Neuron (in vitro differentiated cells): Measurements from ENCODE around the gene ZNF385A.
A peak's percentile ranks its signal among the peaks of the same experiment; 100 is the strongest.
"Not testable (repeated sequence)": the region's sequence is repeated elsewhere in the genome, so short reads cannot be mapped to it uniquely, and the experiment has no call there.

Source experiments
- H2AFZ ChIP-seq: one replicate; pipeline ENCODE4 v1.6.1; 2013; ENCODE audit warnings: low read depth, mild to moderate bottlenecking, inconsistent platforms, low read length, moderate library complexity
- H3K27me3 ChIP-seq: one replicate; pipeline ENCODE4 v1.6.1; 2013; ENCODE audit warnings: low read length; ENCODE audit not compliant: insufficient read depth
- H3K36me3 ChIP-seq: one replicate; pipeline ENCODE4 v1.6.1; 2013; ENCODE audit warnings: low read length; ENCODE audit not compliant: insufficient read depth
- H3K4me1 ChIP-seq: one replicate; pipeline ENCODE4 v1.6.1; 2013; ENCODE audit warnings: low read length; ENCODE audit not compliant: insufficient read depth
- H3K4me3 ChIP-seq: 2 replicates; pipeline ENCODE4 v1.5.1; 2013; ENCODE audit warnings: mild to moderate bottlenecking, low read length, moderate library complexity
- H3K9me3 ChIP-seq: one replicate; pipeline ENCODE4 v1.6.1; 2013; ENCODE audit warnings: low read length

Gene ZNF385A

GRCh38 chr12:54341378-54342300 is 42.9 kb downstream of the ZNF385A start:
- peaks cover 27% of the 10 kb centered on the region for H3K4me1 ChIP-seq
- H3K36me3 ChIP-seq, result peaks cover 46% of the 10 kb centered on the region
- H3K9me3 ChIP-seq, result no peaks in the 10 kb centered on the region
- H3K27me3 ChIP-seq, result no peaks in the 10 kb centered on the region
- no peak overlapping the region for H2AFZ ChIP-seq
- H3K4me3 ChIP-seq, result no peak overlapping the region

GRCh38 chr12:54340846-54341245 is 43.7 kb downstream of the ZNF385A start:
- Histone ChIP-seq H3K27me3 (no peaks in the 10 kb centered on the region), H2AFZ (no peak overlapping the region), H3K4me1 (peaks cover 27% of the 10 kb centered on the region), H3K36me3 (peaks cover 41% of the 10 kb centered on the region), H3K9me3 (no peaks in the 10 kb centered on the region), H3K4me3 (no peak overlapping the region)

DNA sequence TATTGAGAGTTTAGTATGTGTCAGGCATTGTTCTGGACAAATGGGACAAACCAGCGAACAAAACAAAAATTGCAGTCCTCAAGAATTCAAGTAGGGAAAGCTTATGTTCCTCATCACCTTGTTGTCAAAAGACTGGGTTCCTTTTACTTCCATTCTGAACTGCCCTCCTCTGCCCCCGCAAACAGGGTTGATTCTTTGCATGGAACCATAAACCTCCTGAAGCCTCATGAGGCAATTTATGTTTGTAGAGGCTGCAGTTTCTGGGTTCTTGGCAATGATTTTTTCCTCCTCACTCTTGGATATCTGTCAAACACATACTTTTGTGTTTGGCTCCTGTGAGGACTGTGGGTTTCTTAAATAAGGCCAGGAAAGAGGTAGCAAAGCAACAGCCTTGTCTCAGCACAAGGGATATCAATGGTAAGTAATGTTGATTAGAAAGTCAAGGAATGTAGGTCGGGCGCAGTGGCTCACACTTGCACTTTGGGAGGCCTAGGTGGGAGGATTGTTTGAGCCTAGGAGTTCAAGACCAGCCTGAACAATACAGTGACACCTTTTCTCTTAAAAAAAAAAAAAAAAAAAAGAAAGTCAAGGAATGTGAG is 45.7 kb downstream of the ZNF385A start:
- H3K36me3 ChIP-seq, result peaks cover 26% of the 10 kb centered on the region
- H2AFZ ChIP-seq, result no peak overlapping the region
- H3K4me3 ChIP-seq, result no peak overlapping the region
- no peaks in the 10 kb centered on the region for H3K9me3 ChIP-seq
- H3K27me3 ChIP-seq, result no peaks in the 10 kb centered on the region
- H3K4me1 ChIP-seq, result peaks cover 27% of the 10 kb centered on the region

DNA sequence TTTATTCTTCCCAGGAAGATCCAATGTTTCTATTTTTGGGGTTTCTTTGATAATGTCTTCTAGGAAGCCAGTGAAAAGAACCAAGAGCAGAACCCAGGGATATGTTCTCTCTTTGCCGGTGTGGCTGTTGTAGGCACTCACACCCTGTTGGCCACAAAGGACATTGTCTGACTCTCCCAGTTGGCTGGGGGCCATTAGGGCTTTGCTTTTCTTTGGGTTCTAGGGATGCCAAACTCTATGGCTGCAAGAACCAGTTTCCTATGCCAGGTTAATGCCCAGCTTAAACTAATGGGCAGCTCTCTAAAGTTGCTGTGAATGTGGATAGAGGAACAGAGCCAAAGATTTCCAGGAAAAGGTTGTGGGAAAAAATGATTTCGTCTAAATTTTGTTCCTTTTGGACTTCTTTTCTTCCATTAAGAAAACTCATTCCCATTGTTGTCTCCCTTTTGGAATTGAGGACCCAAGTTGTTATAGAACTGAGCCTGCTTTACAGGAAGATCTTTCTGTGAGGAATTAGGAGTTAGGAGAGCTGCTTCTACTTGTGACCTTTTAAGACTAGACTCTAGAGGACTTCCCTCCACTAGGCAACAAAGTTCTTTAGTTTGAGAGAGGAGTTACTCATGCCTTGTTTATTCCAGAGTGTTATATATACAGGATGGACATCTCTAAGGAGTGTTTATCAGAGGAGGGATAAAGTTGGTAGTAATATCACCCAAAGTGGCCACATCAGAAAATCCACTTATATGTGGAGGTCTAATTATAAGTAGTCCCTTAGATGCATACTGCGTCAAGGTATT is 46.5 kb downstream of the ZNF385A start:
- Histone ChIP-seq H3K36me3 (peaks cover 18% of the 10 kb centered on the region), H3K4me3 (no peak overlapping the region), H3K4me1 (peaks cover 27% of the 10 kb centered on the region), H2AFZ (no peak overlapping the region), H3K27me3 (no peaks in the 10 kb centered on the region), H3K9me3 (no peaks in the 10 kb centered on the region)

DNA sequence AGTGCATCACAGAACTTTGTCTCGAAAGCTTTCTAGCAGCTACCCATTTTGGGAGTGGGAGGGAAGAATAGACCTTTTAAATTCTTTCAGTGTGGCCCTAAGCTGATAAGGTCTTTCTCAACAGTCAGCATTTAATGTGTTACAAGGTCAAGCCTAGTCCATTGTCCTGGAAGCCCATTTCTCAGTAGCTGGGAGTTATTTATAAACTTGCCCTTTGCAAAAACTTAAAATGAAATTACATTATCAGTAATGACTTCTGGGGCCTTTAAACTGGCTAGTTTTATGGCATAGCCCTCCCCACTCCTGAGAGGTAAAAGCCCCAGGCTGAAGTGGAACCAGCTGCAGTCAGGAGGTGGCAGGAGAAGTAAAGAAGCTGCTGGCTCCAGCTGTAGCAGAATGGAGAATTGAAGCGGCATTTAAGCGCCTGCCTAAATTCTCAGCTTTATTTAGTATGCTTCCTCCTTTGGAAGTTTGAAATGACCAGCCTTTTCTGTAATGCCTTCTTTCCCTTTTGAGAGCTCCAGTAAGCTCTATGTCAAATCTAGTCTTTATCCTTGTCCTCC is 47.2 kb downstream of the ZNF385A start:
- Histone ChIP-seq H3K4me1 (peaks cover 27% of the 10 kb centered on the region), H3K4me3 (no peak overlapping the region), H3K27me3 (no peaks in the 10 kb centered on the region), H3K9me3 (no peaks in the 10 kb centered on the region), H3K36me3 (peaks cover 12% of the 10 kb centered on the region), H2AFZ (no peak overlapping the region)

GRCh38 chr12:54333420-54334034 is 51.0 kb downstream of the ZNF385A start:
- Histone ChIP-seq H3K4me3 (no peak overlapping the region), H3K27me3 (no peaks in the 10 kb centered on the region), H3K36me3 (peaks cover 8% of the 10 kb centered on the region), H2AFZ (no peak overlapping the region), H3K4me1 (peaks cover 11% of the 10 kb centered on the region), H3K9me3 (no peaks in the 10 kb centered on the region)

GRCh38 chr12:54331461-54331860 is 53.1 kb downstream of the ZNF385A start:
- H3K4me3 ChIP-seq, result no peak overlapping the region
- no peak overlapping the region for H2AFZ ChIP-seq
- H3K4me1 ChIP-seq, result no peaks in the 10 kb centered on the region
- H3K9me3 ChIP-seq, result no peaks in the 10 kb centered on the region
- peaks cover 11% of the 10 kb centered on the region for H3K36me3 ChIP-seq
- H3K27me3 ChIP-seq, result no peaks in the 10 kb centered on the region

DNA sequence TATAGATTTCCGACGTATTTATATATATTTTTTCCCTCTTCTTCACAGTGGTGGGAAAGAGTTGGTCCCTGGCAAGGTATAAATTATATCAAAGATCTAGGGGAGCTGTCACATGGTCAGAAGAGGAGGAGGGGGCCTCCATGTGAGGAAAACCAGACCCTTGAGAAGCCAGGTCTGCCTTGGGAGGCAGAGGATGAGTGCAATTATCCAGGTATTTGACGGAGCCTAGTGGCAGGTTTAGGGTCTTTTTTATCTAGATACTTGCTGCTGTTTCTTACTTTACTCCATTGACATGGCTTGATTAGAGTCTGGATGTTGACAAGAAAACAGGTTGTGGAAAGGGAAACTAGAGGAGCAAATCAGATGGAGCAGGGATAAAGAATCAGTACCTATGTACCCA is 54.1 kb downstream of the ZNF385A start:
- H3K27me3 ChIP-seq, result no peaks in the 10 kb centered on the region
- H3K36me3 ChIP-seq, result peaks cover 11% of the 10 kb centered on the region
- H3K4me1 ChIP-seq, result peaks cover 3% of the 10 kb centered on the region
- no peak overlapping the region for H2AFZ ChIP-seq
- H3K4me3 ChIP-seq, result no peak overlapping the region
- H3K9me3 ChIP-seq, result no peaks in the 10 kb centered on the region

GRCh38 chr12:54329759-54330158 is 54.8 kb downstream of the ZNF385A start:
- Histone ChIP-seq H2AFZ (no peak overlapping the region), H3K4me1 (peaks cover 7% of the 10 kb centered on the region), H3K36me3 (peaks cover 11% of the 10 kb centered on the region), H3K27me3 (no peaks in the 10 kb centered on the region), H3K4me3 (no peak overlapping the region), H3K9me3 (no peaks in the 10 kb centered on the region)

DNA sequence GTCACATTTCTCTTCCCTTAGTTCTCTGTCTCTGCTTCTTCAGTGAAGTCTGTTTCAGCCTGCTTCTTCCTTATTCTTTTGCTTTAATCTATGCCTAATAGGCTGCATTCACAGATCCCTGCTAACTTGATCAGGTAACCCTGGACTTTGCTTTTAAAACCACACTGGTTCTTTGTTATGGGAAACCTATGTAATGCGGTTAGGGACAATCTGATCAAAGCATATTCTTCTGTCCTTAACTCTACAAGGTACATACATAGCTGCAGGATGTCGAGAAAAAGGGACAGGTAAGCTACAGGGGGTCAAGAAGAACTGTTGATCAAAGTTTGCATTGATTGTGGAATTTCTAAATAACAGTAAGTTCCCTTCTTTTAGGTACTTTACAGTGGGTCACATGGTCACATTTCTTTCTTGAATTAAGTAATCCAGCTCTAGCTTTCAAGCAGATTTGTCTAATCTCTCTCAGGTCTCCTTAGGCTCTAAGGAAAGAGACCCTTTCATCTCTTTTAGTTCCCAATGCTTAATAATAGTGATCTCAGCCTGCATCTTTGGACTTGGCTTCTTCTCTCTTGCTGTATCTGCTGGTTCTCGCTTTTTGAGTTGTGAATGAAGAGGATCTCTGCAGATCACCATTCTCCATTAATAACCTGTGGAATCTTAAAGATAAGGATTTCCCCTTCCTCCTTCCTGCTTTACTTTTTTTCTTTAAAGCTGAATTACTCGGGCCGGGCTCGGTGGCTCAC is 55.8 kb downstream of the ZNF385A start:
- peaks cover 7% of the 10 kb centered on the region for H3K4me1 ChIP-seq
- H3K9me3 ChIP-seq, result no peaks in the 10 kb centered on the region
- H3K36me3 ChIP-seq, result peaks cover 11% of the 10 kb centered on the region
- H3K4me3 ChIP-seq, result no peak overlapping the region
- no peaks in the 10 kb centered on the region for H3K27me3 ChIP-seq
- H2AFZ ChIP-seq, result no peak overlapping the region

GRCh38 chr12:54325442-54326109 is 59.0 kb downstream of the ZNF385A start:
- not testable (repeated sequence) for H3K36me3 ChIP-seq, H3K4me1 ChIP-seq, H3K27me3 ChIP-seq, H3K9me3 ChIP-seq
- Histone ChIP-seq H3K4me3 (peak overlapping the region; percentile 96), H2AFZ (peak overlapping the region; percentile 44)
